HL-60 (cell line): ENCODE data around the gene ARHGEF4.
"Not testable (repeated sequence)": the region's sequence is repeated elsewhere in the genome, so short reads cannot be mapped to it uniquely, and the experiment has no call there.

Source experiments
- DNase-seq, 2 experiments: peaks; one replicate each; pipeline ENCODE4 v3.0.0-alpha.2; 2010 to 2020; ENCODE audit warnings: low read depth in 1 of 2, low spot score in 1 of 2
- H3K27ac ChIP-seq: fragments of 250-450 bp; sonication (Bioruptor Pico); replicated peaks from 2 replicates; pipeline ENCODE4 v1.5.1; 2020; ENCODE audit warnings: mild to moderate bottlenecking, moderate library complexity
- H3K27me3 ChIP-seq: fragments of 250-450 bp; sonication (Bioruptor Pico); 2 replicates; pipeline ENCODE4 v1.5.1; 2021; ENCODE audit warnings: mild to moderate bottlenecking, moderate library complexity; ENCODE audit not compliant: insufficient read depth, poor library complexity, severe bottlenecking
- H3K4me3 ChIP-seq: replicated peaks from 2 replicates; pipeline ENCODE4 v1.5.1; 2011; ENCODE audit warnings: mild to moderate bottlenecking, control low read depth, low read length; ENCODE audit not compliant: insufficient read depth
- GABPA ChIP-seq: IDR thresholded peaks from 2 replicates; pipeline ENCODE4 v1.6.1; 2012; ENCODE audit warnings: low read depth
- POLR2AphosphoS5 ChIP-seq: IDR thresholded peaks from 2 replicates; pipeline ENCODE4 v1.6.1; 2012; ENCODE audit warnings: low read depth
- SPI1 ChIP-seq: IDR thresholded peaks from 2 replicates; pipeline ENCODE4 v1.6.1; 2012; ENCODE audit warnings: low read depth, mild to moderate bottlenecking, borderline replicate concordance
- TF ChIP-seq, protein P1 (sequence below): IDR thresholded peaks from one replicate; pipeline ENCODE4 v1.5.1; 2011; ENCODE audit warnings: low read length, control low read depth, inconsistent platforms; ENCODE audit not compliant: insufficient read depth
- TF ChIP-seq, protein P2 (sequence below): IDR thresholded peaks from 2 replicates; pipeline ENCODE4 v1.6.1; 2012; ENCODE audit warnings: low read depth; ENCODE audit not compliant: insufficient replicate concordance

ARHGEF4 gene

DNA sequence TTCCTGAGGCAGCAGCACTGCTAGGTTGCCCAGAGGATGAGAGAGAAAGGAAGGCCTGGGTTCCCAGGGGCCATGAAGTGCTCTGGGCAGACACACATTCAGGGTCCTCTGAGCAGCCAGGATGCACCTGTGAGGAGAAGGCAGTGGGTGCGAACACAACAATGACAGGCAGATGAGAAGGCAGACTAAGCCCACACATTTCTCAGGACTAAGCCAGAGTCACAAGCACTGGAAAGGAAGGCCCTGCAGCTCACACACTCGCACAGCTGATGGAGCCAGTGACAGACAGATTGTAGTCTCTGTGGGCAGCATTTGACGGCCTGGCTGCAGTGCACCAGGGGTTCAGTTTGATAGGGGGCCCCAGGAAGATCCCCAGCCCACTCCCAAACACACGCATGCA is 61.8 kb downstream of the ARHGEF4 start:
- TF ChIP-seq, protein P1, sequence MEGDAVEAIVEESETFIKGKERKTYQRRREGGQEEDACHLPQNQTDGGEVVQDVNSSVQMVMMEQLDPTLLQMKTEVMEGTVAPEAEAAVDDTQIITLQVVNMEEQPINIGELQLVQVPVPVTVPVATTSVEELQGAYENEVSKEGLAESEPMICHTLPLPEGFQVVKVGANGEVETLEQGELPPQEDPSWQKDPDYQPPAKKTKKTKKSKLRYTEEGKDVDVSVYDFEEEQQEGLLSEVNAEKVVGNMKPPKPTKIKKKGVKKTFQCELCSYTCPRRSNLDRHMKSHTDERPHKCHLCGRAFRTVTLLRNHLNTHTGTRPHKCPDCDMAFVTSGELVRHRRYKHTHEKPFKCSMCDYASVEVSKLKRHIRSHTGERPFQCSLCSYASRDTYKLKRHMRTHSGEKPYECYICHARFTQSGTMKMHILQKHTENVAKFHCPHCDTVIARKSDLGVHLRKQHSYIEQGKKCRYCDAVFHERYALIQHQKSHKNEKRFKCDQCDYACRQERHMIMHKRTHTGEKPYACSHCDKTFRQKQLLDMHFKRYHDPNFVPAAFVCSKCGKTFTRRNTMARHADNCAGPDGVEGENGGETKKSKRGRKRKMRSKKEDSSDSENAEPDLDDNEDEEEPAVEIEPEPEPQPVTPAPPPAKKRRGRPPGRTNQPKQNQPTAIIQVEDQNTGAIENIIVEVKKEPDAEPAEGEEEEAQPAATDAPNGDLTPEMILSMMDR = no peak
- no peak for TF ChIP-seq SPI1
- TF ChIP-seq, protein P2, sequence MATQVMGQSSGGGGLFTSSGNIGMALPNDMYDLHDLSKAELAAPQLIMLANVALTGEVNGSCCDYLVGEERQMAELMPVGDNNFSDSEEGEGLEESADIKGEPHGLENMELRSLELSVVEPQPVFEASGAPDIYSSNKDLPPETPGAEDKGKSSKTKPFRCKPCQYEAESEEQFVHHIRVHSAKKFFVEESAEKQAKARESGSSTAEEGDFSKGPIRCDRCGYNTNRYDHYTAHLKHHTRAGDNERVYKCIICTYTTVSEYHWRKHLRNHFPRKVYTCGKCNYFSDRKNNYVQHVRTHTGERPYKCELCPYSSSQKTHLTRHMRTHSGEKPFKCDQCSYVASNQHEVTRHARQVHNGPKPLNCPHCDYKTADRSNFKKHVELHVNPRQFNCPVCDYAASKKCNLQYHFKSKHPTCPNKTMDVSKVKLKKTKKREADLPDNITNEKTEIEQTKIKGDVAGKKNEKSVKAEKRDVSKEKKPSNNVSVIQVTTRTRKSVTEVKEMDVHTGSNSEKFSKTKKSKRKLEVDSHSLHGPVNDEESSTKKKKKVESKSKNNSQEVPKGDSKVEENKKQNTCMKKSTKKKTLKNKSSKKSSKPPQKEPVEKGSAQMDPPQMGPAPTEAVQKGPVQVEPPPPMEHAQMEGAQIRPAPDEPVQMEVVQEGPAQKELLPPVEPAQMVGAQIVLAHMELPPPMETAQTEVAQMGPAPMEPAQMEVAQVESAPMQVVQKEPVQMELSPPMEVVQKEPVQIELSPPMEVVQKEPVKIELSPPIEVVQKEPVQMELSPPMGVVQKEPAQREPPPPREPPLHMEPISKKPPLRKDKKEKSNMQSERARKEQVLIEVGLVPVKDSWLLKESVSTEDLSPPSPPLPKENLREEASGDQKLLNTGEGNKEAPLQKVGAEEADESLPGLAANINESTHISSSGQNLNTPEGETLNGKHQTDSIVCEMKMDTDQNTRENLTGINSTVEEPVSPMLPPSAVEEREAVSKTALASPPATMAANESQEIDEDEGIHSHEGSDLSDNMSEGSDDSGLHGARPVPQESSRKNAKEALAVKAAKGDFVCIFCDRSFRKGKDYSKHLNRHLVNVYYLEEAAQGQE = no peak
- no peak for TF ChIP-seq POLR2AphosphoS5
- TF ChIP-seq GABPA = no peak
- no peak for DNase-seq
- H3K27ac ChIP-seq = no peak overlapping the region
- no peak overlapping the region for H3K4me3 ChIP-seq
- peaks cover 6% of the 10 kb centered on the region for H3K27me3 ChIP-seq

DNA sequence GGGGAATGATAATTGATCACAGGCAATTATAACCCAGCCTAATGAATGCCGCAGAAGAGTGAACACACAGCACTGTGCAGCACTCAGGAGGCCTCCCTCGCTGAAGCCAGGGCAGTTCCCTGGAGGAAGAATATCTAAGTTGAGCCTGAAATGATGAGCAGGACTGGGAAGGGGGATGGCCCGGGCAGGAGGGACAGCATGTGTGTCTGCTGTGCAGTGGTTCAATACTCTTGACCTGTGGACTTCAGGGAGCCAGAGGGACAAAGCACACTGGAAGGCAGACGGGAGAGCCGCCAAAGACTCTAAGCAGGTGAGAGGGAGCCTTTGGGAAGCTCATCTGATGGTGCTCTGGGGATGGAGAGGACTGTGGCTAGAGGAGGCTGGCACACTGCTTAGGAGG is 62.6 kb downstream of the ARHGEF4 start:
- no peak for DNase-seq
- Histone ChIP-seq H3K27ac (no peak overlapping the region), H3K27me3 (peaks cover 6% of the 10 kb centered on the region), H3K4me3 (no peak overlapping the region)
- TF ChIP-seq, protein P1 = no peak

DNA sequence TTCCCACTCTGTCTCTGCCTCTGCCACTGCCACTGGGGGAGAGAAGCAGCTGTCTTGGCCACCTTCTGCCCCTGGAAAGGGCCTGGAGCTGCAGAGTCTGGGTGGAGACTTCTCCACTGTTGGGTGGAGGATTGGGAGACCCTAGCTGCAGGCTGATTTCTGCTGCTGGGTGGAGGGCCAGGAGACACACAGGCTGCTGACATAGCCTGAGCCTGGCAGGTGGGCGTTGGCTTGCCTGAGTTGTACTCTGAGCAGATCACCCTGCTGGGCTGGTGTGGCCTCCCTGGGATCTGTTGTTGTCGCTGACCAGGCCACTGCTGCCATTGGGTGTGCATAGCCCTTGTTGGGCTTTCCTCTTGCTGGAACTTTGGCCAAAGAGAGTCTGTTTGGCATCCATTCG is 64.3 kb downstream of the ARHGEF4 start:
- H3K4me3 ChIP-seq = no peak overlapping the region
- H3K27ac ChIP-seq = no peak overlapping the region
- peaks cover 2% of the 10 kb centered on the region for H3K27me3 ChIP-seq
- TF ChIP-seq, protein P1 = no peak
- TF ChIP-seq, protein P2 = no peak
- no peak for TF ChIP-seq GABPA
- TF ChIP-seq SPI1 = no peak
- no peak for TF ChIP-seq POLR2AphosphoS5
- DNase-seq = no peak

DNA sequence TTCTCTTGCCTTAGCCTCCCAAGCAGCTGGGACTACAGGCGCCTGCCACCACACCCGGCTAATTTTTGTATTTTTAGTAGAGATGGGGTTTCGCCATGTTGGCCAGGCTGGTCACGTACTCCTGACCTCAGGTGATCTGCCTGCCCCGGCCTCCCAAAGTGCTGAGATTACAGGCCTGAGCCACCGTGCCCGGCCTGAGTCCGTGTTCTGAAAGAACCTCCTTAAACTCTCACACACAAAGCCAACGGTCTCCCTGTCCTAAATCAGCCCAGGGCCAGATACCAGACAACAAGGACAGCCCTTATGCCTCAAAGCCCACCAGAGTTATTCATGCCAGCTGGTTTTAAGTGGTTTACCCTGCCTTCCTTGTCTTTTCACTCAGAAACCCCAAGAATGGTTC is 64.9 kb downstream of the ARHGEF4 start:
- not testable (repeated sequence) for H3K4me3 ChIP-seq, DNase-seq, H3K27ac ChIP-seq, H3K27me3 ChIP-seq
